Lower lobe of right lung (tissue), 2 donors: Measurements from ENCODE around the gene AP2M1. TPM values are rescaled to one million over a fixed set of nuclear protein-coding genes. Genes with fewer than 3 reads are reported as not detected.

Source experiments
- ATAC-seq, 2 donors: fragments of 200-7000 bp; cut with Tn5 transposase; one replicate each; pipeline ENCODE4 v1.9.1; 2020 to 2022; ENCODE audit warnings: mild to moderate bottlenecking in 2 of 2, moderate library complexity in 2 of 2
- DNase-seq: peaks from one replicate; pipeline ENCODE4 v3.0.0-alpha.2; 2020
- H3K27ac ChIP-seq: fragments of 200-600 bp; one replicate; pipeline ENCODE4 v1.8.0; 2022
- H3K27me3 ChIP-seq: fragments of 200-600 bp; one replicate; pipeline ENCODE4 v1.8.0; 2022; ENCODE audit warnings: low read depth
- H3K36me3 ChIP-seq: fragments of 200-600 bp; one replicate; pipeline ENCODE4 v1.8.0; 2022; ENCODE audit warnings: mild to moderate bottlenecking
- H3K4me1 ChIP-seq: fragments of 200-600 bp; one replicate; pipeline ENCODE4 v1.8.0; 2022
- H3K4me3 ChIP-seq: fragments of 200-600 bp; one replicate; pipeline ENCODE4 v1.8.0; 2022; ENCODE audit warnings: mild to moderate bottlenecking
- H3K9me3 ChIP-seq: fragments of 200-600 bp; one replicate; pipeline ENCODE4 v1.8.0; 2022
- intact Hi-C: fragments of 100-400 bp; cut with DNase I; formaldehyde crosslinking; loops from one replicate; pipeline ENCODE4 v1.11.0; 2022
- total RNA-seq: library from RNA; stranded (reverse); fragmentation: NEBNext Ultra II Directional; extraction: Animal tissue kit (Norgen Biotek cat#: 25700); gene quantifications from one replicate; pipeline ENCODE4 v1.2.1, GENCODE V29; 2021
- TF ChIP-seq, protein P1 (sequence below): fragments of 200-600 bp; IDR thresholded peaks from one replicate; pipeline ENCODE4 v1.8.0; 2022; ENCODE audit warnings: antibody characterized with exemption, mild to moderate bottlenecking
- donor health status: DM: no; HTN: yes; CAD: no; lungs with severe emphysema.

The AP2M1 gene
- total RNA-seq, 1 donor from 2014 or later, result 241 TPM

DNA sequence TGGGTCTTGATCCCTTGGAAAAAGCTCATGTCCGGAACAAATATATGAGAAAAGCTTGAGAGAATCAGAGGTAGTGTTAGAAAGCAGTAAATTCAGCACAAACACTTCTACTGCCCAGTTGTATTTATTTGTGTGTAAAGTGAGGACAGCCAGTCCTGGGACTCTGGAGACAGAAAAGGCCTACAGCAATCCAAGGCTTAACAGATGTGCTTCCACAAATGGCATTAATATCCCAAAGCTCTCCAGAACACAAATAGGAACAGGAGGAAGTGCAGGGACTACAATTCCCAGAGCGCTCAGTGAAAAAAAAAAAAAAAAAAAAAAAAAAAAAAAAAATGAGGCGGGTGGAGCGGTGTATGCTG lies 390 bp upstream of the AP2M1 start:
- no peaks in the 10 kb centered on the region for H3K27me3 ChIP-seq
- DNase-seq, result no peak
- no peaks in the 10 kb centered on the region for H3K9me3 ChIP-seq
- H3K36me3 ChIP-seq, result peaks cover 63% of the 10 kb centered on the region
- H3K27ac ChIP-seq, result no peak overlapping the region
- TF ChIP-seq, protein P1, sequence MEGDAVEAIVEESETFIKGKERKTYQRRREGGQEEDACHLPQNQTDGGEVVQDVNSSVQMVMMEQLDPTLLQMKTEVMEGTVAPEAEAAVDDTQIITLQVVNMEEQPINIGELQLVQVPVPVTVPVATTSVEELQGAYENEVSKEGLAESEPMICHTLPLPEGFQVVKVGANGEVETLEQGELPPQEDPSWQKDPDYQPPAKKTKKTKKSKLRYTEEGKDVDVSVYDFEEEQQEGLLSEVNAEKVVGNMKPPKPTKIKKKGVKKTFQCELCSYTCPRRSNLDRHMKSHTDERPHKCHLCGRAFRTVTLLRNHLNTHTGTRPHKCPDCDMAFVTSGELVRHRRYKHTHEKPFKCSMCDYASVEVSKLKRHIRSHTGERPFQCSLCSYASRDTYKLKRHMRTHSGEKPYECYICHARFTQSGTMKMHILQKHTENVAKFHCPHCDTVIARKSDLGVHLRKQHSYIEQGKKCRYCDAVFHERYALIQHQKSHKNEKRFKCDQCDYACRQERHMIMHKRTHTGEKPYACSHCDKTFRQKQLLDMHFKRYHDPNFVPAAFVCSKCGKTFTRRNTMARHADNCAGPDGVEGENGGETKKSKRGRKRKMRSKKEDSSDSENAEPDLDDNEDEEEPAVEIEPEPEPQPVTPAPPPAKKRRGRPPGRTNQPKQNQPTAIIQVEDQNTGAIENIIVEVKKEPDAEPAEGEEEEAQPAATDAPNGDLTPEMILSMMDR, result no peak
- H3K4me3 ChIP-seq, result no peak overlapping the region
- intact Hi-C loops, result no loop called here
- ATAC-seq, result no peak
- peaks cover 36% of the 10 kb centered on the region for H3K4me1 ChIP-seq

DNA sequence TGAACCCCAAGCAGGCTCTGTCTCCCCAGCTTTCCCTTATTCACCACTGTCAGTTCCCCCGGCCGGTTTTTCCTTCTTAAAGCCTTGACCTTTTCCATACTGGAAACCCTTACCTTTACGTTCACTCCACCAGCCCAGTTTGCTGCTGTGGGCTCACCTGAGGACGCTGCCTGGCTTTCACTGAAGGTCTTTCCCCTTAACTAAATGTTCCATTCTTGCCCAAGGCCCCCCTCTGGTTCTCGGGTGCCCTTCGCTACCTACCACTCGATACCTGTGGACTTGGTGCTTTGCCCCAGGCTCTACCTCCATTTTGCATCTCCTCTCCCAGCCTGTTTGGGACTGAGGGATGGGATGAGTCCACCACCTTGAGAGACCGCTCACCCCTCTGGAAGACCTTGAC lies 851 bp downstream of the AP2M1 start:
- TF ChIP-seq, protein P1, result no peak
- H3K4me3 ChIP-seq, result peak overlapping the region; percentile 99
- H3K27ac ChIP-seq, result peak overlapping the region; percentile 93
- intact Hi-C loops, result no loop called here
- H3K4me1 ChIP-seq, result peaks cover 36% of the 10 kb centered on the region
- no peaks in the 10 kb centered on the region for H3K9me3 ChIP-seq
- no peak for ATAC-seq
- no peaks in the 10 kb centered on the region for H3K27me3 ChIP-seq
- peaks cover 63% of the 10 kb centered on the region for H3K36me3 ChIP-seq
- DNase-seq, result no peak

DNA sequence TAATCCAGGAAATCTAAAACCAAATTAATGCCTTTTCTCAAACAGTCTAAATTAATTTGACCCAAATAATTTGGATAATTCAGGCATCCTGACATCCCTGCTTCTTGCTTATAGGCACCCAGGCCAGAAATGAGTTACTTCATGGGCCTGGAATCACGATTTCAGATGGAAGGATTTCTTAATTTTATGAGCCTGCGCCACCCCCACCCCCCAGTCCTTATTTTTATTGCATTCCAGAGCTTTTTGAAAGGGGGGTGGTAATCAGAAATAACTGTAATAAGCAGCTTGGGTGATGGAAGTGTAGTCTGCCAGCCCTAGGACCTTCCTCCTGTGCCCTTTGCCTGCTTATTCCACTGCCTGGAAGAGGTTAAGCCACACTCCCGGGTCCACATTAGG lies 1.3 kb downstream of the AP2M1 start:
- TF ChIP-seq, protein P1, result no peak
- H3K27me3 ChIP-seq, result no peaks in the 10 kb centered on the region
- ATAC-seq, result no peak
- peaks cover 36% of the 10 kb centered on the region for H3K4me1 ChIP-seq
- no peaks in the 10 kb centered on the region for H3K9me3 ChIP-seq
- intact Hi-C loops, result no loop called here
- H3K36me3 ChIP-seq, result peaks cover 63% of the 10 kb centered on the region
- DNase-seq, result no peak
- peak overlapping the region; percentile 99 for H3K4me3 ChIP-seq
- H3K27ac ChIP-seq, result peak overlapping the region; percentile 93

DNA sequence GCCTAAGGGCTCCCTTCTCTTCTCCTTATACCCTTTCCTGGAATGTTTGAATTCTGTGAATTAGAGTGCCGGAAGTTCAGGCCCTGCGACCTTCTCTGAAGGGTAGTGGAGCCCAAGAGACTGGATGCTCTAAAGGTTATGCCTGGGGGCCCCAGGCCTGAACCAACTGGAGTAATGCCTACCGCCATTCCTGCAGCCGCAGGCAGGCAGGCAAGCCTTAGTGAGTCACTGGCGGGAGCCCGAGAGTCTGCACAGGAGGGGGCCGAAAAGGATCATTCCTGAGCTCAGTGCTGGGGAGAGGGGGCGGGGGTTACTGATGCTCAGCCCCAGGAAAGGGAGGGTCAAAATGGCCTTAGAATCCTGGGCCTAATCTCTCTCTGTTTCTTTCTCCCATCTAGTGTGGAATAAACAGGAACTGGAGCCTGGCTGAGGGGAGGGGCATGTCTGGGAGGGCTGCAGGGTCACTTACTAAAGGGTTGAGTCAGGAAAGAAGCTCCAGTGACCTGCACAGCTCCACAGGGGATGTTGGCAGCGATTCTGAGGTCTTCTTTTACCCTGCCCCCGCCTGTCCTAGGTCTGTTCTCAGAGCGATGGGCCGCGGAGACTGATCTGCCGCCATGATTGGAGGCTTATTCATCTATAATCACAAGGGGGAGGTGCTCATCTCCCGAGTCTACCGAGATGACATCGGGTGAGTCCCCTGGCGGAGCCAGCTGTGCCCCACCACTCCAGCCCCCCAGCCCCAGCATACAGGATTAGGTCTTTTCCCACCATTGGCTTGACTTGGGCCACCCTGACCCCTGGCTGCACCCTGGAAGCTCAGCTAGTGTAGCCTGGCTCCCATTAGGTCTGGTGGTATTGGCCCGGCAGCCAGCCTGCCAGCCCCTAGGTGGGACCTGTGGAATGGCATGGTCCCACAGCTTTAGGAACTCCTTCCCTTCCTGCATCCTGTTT lies 2.0 kb downstream of the AP2M1 start:
- ATAC-seq (peak; percentile 25 to 28), DNase-seq (peak; percentile 69)
- Histone ChIP-seq H3K9me3 (no peaks in the 10 kb centered on the region), H3K36me3 (peaks cover 63% of the 10 kb centered on the region), H3K27me3 (no peaks in the 10 kb centered on the region), H3K4me3 (peak overlapping the region; percentile 99), H3K27ac (peak overlapping the region; percentile 93), H3K4me1 (peaks cover 36% of the 10 kb centered on the region)
- TF ChIP-seq, protein P1, result no peak
- intact Hi-C loops, result no loop called here

DNA sequence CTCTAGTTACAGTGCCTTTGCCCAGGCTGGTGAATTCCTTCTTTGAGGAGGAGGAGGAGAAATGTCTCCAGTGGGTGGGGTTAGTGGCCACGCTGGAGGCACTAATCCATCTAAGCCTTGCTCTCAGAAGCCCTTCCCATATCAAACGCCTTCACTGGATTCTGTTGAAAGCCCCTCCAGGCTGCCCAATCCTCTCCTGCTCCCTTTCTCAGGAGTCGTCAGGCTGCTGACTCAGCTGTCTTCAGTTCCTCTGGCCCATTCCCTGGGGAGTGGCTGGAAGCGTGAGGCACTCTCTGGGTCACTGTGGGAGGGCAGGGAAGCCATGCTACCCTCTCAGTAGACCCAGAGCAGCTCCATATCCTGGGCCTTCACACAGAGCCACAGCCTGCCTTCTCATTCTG lies 2.7 kb downstream of the AP2M1 start:
- no peak for ATAC-seq
- no peak for DNase-seq
- H3K27me3 ChIP-seq, result no peaks in the 10 kb centered on the region
- peaks cover 63% of the 10 kb centered on the region for H3K36me3 ChIP-seq
- peak overlapping the region; percentile 99 for H3K4me3 ChIP-seq
- intact Hi-C loops, result no loop called here
- no peaks in the 10 kb centered on the region for H3K9me3 ChIP-seq
- peaks cover 36% of the 10 kb centered on the region for H3K4me1 ChIP-seq
- TF ChIP-seq, protein P1, result no peak
- H3K27ac ChIP-seq, result peak overlapping the region; percentile 56
